HFF-Myc (cell line): ENCODE data around the gene LAP3.

Source experiments
- DNase-seq: peaks from one replicate; pipeline ENCODE4 v3.0.0-alpha.2; 2011; ENCODE audit warnings: low read depth; ENCODE audit errors: extremely low read depth
- H3K4me3 ChIP-seq: replicated peaks from 2 replicates; pipeline ENCODE4 v1.5.1; 2011; ENCODE audit warnings: low read depth, mild to moderate bottlenecking, control low read depth, low read length
- TF ChIP-seq, protein P1 (sequence below): IDR thresholded peaks from 2 replicates; pipeline ENCODE4 v1.5.1; 2012; ENCODE audit warnings: mild to moderate bottlenecking, low read depth, low read length, control low read depth; ENCODE audit errors: missing control alignments

LAP3 gene

DNA sequence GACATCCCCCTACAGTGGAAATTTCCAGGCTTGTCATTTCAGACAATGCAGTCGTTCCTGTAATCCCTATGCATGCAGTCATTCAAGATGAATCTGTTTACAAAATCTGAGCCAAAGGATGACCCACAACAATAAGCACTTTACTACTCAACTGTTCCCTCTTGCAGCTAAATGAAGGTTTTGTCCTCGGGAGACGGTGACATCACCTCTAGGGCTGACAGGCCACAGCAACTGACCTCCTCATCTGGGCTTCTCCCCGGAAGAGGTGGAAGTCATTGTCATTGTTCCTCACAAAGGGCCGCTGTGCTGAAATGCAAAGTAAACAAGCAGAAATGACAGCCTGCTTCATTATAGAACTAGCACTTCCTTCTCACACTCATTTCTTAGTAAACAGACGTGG, 32.8 kb upstream of the LAP3 start:
- no peak for DNase-seq
- no peak overlapping the region for H3K4me3 ChIP-seq
- TF ChIP-seq, protein P1, sequence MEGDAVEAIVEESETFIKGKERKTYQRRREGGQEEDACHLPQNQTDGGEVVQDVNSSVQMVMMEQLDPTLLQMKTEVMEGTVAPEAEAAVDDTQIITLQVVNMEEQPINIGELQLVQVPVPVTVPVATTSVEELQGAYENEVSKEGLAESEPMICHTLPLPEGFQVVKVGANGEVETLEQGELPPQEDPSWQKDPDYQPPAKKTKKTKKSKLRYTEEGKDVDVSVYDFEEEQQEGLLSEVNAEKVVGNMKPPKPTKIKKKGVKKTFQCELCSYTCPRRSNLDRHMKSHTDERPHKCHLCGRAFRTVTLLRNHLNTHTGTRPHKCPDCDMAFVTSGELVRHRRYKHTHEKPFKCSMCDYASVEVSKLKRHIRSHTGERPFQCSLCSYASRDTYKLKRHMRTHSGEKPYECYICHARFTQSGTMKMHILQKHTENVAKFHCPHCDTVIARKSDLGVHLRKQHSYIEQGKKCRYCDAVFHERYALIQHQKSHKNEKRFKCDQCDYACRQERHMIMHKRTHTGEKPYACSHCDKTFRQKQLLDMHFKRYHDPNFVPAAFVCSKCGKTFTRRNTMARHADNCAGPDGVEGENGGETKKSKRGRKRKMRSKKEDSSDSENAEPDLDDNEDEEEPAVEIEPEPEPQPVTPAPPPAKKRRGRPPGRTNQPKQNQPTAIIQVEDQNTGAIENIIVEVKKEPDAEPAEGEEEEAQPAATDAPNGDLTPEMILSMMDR: no peak

DNA sequence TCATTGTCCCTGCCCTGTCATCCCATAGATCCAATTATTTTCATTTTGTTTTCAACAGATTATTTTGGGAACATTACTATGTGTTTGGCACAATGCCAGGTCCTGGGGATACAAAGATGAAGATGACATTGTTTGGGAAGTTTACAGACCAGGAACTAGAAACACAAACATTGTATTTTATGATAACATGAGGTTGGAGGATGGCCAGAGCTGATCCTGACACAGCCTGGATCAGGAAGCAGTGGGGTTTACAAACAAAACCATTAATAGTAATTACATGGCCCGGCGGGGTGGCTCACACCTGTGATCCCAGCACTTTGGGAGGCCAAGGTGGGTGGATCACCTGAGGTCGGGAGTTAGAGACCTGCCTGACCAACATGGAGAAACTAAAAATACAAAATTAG, 32.2 kb upstream of the LAP3 start:
- no peak overlapping the region for H3K4me3 ChIP-seq
- no peak for DNase-seq
- TF ChIP-seq, protein P1: no peak

DNA sequence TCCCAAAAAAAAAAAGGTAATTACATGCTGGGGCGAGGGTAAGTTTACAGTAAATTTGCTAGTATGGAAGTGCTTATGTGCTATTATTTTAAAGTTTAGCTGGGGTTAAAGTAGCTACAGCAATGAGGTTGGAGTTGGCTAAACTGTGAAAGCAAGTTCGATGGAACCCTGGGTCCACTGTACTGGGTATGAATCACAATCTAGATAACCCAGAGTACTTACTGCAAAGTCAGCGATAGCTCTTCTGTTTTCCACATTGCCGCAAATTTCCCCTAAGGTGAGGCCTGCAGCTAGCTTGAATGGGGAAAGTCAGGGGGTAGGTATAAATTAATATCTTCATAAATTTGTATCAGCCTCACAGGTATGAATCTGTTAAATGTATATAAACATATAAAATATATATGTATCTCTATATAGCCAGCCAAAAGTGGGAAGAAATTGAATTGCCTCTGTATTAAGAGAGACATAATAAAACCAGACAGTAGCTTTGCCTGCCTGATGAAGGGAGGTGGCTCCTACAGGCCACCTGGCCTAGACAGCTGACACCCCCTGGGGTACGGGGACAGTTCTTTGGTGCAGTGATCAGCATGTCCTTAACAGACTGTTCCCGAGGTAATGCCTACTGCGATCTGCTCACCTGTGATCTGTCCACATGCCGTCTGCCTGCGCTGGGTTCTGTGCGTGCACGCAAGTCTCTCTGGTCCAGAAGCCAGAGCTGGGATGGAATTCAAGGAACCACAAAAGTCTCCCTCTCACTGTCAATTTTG, 31.4 kb upstream of the LAP3 start:
- no peak for DNase-seq
- no peak overlapping the region for H3K4me3 ChIP-seq
- TF ChIP-seq, protein P1: no peak

DNA sequence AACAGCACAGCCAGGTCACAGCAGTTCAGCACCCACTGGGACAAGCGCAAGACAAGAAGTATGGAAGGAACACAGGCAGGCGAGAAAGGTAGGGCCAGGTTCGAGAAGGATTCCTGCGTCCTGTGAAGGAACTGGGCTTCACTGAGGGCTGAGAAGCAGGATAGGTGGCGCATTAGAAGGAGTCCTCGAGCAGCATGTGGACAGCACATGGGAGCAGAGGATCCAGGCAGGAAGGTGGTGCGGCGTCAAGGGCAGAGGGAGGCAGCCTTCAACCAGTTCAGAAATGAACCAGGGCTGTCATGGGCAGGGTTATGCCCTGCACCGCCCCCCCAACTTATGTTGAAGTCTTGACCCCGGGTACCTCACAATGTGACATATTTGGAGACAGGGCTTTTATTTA, 30.8 kb upstream of the LAP3 start:
- no peak for DNase-seq
- TF ChIP-seq, protein P1: no peak
- H3K4me3 ChIP-seq: no peak overlapping the region

DNA sequence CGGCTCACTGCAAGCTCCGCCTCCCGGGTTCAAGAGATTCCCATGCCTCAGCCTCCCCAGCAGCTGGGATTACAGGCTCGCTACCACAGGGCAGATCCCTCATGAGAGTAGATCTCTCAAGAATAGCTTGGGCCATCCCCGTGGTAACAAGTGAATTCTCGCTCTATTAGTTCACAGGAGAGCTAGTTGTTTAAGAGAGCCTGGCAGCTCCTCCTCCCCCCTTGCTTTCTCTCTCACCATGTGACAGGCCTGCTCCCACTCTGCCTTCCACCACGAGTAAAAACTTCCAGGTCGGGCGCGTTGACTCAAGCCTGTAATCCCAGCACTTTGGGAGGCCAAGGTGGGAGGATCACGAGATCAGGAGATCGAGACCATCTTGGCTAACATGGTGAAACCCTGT, 30.3 kb upstream of the LAP3 start:
- H3K4me3 ChIP-seq: no peak overlapping the region
- DNase-seq: no peak
- TF ChIP-seq, protein P1: no peak

DNA sequence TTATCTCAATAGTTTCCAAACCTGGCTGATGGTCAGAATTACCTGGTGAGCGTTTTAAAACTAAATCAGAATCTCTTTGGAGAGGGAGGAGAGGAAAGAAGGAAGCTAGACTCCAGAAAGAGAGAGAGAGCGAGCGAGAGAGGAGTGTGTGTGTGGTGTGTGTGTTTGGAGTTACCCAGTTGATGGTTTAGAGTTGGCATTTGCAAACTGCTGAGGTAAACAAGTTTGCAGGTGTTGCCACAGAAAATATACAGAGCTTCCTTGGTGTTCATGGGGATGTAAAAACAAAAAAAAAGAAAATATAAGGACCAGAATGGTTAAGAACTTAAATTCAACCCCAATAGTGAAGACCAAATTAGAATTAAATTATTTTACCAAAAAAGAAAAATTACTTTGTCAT, 26.4 kb upstream of the LAP3 start:
- DNase-seq: no peak
- no peak overlapping the region for H3K4me3 ChIP-seq
- TF ChIP-seq, protein P1: no peak

DNA sequence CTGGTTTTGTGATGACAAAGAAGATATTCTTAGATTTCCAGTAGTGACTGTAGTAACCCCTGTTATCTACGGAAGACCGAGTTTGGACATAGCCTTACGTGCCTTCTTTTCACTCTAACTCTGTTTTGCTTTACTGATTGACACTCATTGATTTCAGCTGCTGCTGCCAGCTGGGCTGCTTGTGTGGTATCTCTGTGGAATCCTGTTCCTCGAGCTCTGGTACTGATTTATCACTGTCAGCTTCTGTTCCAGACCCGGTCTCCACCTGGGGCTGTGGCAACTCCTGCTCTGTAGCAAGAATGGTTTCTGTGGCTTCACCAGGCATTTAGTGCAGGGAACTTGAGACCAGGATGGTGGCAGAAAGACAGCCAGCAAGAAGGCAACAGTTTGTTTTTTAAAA, 24.6 kb upstream of the LAP3 start:
- TF ChIP-seq, protein P1: no peak
- DNase-seq: no peak

More for the DNA sequence above, 24.6 kb upstream of the LAP3 start:
- H3K4me3 ChIP-seq: no peak overlapping the region
